ENCODE results near the gene TPRN.

The TPRN gene

DNA sequence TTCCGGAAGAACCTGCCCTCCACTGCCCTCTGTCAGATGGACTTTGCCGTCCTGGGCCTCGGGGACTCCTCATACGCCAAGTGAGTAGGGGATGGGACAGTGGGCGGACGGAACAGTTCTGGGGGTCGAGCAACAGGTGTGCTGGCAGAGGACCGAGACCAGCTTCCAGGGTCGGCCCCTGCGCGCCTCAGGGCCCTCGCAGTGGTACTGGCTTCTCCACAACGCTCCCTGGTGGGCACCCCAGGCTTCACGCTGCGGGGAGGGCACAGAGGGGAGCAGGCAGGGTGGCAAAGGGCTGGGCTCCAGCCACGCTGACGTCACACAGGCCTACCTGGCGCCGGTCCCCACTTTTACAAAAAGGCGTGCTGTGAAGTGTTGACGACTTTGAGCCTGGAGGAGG is 12.0 kb upstream of the TPRN start:
- no peak overlapping the region for H3K4me3 ChIP-seq (ENCODE audit: low read depth, low read length)
- TF ChIP-seq, protein P1, sequence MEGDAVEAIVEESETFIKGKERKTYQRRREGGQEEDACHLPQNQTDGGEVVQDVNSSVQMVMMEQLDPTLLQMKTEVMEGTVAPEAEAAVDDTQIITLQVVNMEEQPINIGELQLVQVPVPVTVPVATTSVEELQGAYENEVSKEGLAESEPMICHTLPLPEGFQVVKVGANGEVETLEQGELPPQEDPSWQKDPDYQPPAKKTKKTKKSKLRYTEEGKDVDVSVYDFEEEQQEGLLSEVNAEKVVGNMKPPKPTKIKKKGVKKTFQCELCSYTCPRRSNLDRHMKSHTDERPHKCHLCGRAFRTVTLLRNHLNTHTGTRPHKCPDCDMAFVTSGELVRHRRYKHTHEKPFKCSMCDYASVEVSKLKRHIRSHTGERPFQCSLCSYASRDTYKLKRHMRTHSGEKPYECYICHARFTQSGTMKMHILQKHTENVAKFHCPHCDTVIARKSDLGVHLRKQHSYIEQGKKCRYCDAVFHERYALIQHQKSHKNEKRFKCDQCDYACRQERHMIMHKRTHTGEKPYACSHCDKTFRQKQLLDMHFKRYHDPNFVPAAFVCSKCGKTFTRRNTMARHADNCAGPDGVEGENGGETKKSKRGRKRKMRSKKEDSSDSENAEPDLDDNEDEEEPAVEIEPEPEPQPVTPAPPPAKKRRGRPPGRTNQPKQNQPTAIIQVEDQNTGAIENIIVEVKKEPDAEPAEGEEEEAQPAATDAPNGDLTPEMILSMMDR (IDR thresholded peaks at IDR 0.05; ENCODE audit: control insufficient read depth, extremely low read depth, insufficient read depth), result no peak
- DNase-seq (ENCODE audit: low read depth), result no peak

DNA sequence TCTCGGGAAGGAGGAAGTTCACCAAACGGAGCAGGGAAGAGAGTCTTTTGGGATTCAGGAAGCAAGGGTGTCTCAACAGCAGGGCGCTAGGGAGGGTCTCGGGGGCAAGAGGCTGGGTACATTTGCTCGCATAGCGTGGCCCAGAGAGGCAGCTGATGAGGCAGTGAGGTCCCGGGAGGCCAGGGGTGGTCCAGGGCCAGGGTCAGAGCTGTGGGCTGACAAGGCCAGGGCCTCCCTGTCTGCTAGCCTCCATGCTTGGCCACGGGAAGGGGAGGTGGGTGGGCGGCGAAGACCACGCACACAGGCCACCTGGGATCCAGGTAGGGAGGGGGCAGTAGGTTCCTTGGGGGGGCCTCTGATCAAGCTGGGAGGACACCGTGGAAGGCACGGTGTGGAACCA is 11.0 kb upstream of the TPRN start:
- no peak for DNase-seq (ENCODE audit: low read depth)
- no peak overlapping the region for H3K4me3 ChIP-seq (ENCODE audit: low read depth, low read length)
- TF ChIP-seq, protein P1 (IDR thresholded peaks at IDR 0.05; ENCODE audit: control insufficient read depth, extremely low read depth, insufficient read depth), result no peak

DNA sequence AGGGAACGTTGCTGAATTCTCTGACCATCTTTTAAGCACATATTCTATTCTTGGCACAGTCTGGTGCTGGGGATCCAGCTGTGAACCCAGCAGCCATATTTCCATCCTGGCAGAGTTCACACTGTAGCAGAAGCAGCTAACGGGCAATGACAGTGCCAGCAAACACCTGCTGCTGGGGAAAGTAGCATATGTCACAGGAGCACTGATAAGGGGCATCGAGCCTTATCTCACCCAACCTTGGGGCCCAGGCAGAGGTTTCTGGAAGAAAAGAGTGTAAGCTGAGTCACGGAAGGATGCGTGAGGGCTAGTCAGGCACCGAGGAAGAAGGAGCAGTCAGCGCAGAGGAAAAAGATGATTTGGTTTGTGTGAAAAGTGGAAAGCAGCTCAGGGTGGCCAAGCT is 6.1 kb upstream of the TPRN start:
- H3K4me3 ChIP-seq (ENCODE audit: low read depth, low read length), result peak overlapping the region; percentile 85
- TF ChIP-seq, protein P1 (IDR thresholded peaks at IDR 0.05; ENCODE audit: control insufficient read depth, extremely low read depth, insufficient read depth), result no peak
- no peak for DNase-seq (ENCODE audit: low read depth)

DNA sequence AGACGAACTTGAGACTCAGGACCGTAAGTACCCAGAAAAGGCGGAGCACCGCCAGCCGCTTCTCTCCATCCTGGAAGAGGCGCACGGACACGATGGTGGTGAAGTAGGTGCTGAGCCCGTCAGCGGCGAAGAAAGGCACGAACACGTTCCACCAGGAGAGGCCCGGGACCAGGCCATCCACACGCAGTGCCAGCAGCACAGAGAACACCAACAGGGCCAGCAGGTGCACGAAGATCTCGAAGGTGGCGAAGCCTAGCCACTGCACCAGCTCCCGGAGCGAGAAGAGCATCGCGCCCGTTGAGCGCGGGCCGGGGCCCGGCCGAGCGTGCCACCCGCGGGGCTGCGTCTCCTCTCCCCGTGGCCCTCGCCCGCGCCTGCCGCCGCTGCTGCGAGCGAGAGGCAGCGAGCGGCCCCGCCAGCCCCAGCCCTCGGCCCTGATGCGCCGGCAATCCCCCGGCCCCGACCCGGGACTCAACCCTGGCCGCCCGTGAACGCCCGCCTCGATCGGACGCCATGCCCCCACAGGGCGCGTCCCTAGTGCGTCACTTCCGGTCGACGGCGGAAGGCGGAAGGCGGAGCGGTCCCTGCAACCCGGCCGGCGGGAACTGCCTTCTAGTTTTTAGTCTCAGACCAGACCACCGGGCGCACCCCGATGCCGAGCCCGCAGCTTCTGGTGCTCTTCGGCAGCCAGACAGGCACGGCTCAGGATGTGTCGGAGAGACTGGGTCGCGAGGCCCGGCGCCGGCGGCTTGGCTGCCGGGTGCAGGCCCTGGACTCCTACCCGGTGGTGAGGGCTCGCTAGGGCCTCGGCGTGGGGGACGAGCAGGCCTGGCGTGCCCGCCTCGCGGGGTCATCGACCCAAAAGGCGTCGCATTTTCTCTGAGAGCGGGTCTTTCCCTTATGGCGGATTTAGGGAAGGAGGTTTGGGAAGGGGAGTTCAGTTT is 4.9 kb upstream of the TPRN start, which contains the start of the genes NDOR1 and TMEM203:
Gene NDOR1 (plus strand): TSS at position 575 of the 944 bp plus-strand sequence. CDS start 78 bp downstream, at position 653.
Gene TMEM203 (minus strand): TSS at position 523 of the 944 bp plus-strand sequence. CDS start 234 bp downstream, at position 289.
- no peak for DNase-seq (ENCODE audit: low read depth)
- H3K4me3 ChIP-seq (ENCODE audit: low read depth, low read length), result peak within 1 kb of the TSS; percentile 85
- TF ChIP-seq, protein P1 (IDR thresholded peaks at IDR 0.05; ENCODE audit: control insufficient read depth, extremely low read depth, insufficient read depth), result no peak

DNA sequence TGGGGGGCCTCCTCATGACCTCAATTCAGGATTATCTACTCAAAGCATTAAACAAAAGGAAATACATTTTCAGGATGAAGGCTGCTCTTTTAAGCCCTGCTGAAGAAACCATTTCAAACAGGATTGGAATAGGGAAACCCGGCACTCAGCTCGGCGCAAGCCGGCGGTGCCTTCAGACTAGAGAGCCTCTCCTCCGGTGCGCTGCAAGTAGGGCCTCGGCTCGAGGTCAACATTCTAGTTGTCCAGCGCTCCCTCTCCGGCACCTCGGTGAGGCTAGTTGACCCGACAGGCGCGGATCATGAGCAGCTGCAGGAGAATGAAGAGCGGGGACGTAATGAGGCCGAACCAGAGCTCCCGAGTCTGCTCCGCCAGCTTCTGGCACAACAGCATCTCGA is 4.2 kb upstream of the TPRN start:
- peak overlapping the region; percentile 85 for H3K4me3 ChIP-seq (ENCODE audit: low read depth, low read length)

DNA sequence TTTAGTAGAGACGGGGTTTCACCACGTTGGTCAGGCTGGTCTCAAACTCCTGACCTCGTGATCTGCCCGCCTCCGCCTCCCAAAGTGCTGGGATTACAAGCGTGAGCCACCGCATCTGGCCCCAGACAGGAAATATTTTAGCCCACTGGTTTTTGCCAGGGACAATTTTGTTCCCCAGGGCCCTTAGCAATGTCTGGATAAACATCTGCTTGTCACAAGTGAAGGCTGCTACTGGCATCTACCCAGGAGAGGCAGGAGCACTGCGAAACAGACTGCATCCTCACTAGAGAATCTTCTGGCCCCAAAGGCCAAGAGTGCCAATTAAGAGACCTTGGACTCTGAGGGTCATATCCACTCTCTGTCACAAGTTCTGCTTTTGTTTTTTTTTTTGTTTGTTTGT is 2.4 kb upstream of the TPRN start:
- no peak overlapping the region for H3K4me3 ChIP-seq (ENCODE audit: low read depth, low read length)
- TF ChIP-seq, protein P1 (IDR thresholded peaks at IDR 0.05; ENCODE audit: control insufficient read depth, extremely low read depth, insufficient read depth), result no peak
- DNase-seq (ENCODE audit: low read depth), result no peak

More for the DNA sequence above, 4.2 kb upstream of the TPRN start:
- TF ChIP-seq, protein P1 (IDR thresholded peaks at IDR 0.05; ENCODE audit: control insufficient read depth, extremely low read depth, insufficient read depth), result no peak
- DNase-seq (ENCODE audit: low read depth), result no peak

Measured in LNCaP clone FGC (cell line).